Kidney (tissue), 14 donors: Measurements from ENCODE around the gene RTRAF. TPM values are rescaled to one million over a fixed set of nuclear protein-coding genes. Genes with fewer than 3 reads are reported as not detected.
A peak's percentile ranks its signal among the peaks of the same experiment; 100 is the strongest.

Source experiments
- DNase-seq, 5 donors: peaks; one replicate each; pipeline ENCODE4 v3.0.0-alpha.2; 2013 to 2020
- FAIRE-seq: peaks from 2 replicates; lab custom pipeline; 2012; peaks lifted over from hg19 to GRCh38; lab: Jason Lieb, UNC
- H3K27ac ChIP-seq, 2 donors: one replicate each; pipeline ENCODE4 v1.7.0; 2013; ENCODE audit warnings: low read depth in 2 of 2, low read length in 2 of 2, inconsistent platforms in 1 of 2
- H3K27me3 ChIP-seq: one replicate; pipeline ENCODE4 v1.7.1; 2013; ENCODE audit warnings: low read length, inconsistent platforms; ENCODE audit not compliant: control insufficient read depth, insufficient read depth
- H3K36me3 ChIP-seq, 3 donors: one replicate each; pipeline versions ENCODE4 v1.7.0 to v1.7.1; 2013; ENCODE audit warnings: low read length in 3 of 3, control low read depth in 1 of 3, inconsistent platforms in 1 of 3; ENCODE audit not compliant: insufficient read depth in 3 of 3, control insufficient read depth in 2 of 3
- H3K4me1 ChIP-seq, 3 donors: one replicate each; pipeline versions ENCODE4 v1.7.0 to v1.7.1; 2013; ENCODE audit warnings: low read length in 3 of 3, inconsistent platforms in 1 of 3, low read depth in 1 of 3; ENCODE audit not compliant: control insufficient read depth in 2 of 3, insufficient read depth in 2 of 3
- H3K4me3 ChIP-seq, 3 donors: one replicate each; pipeline versions ENCODE4 v1.7.0 to v1.8.1; 2013; ENCODE audit warnings: low read length in 3 of 3, control low read depth in 1 of 3, inconsistent platforms in 1 of 3
- H3K9ac ChIP-seq, 3 donors: one replicate each; pipeline versions ENCODE4 v1.7.0 to v1.7.1; 2013; ENCODE audit warnings: low read length in 3 of 3, control low read depth in 1 of 3, inconsistent platforms in 1 of 3
- H3K9me3 ChIP-seq, 3 donors: one replicate each; pipeline versions ENCODE4 v1.7.0 to v1.7.1; 2013; ENCODE audit warnings: low read length in 3 of 3, control low read depth in 1 of 3, inconsistent platforms in 1 of 3; ENCODE audit not compliant: control insufficient read depth in 2 of 3, insufficient read depth in 1 of 3
- intact Hi-C: fragments of 100-400 bp; cut with DNase I; formaldehyde crosslinking; loops from one replicate; pipeline ENCODE4 v1.11.1; 2022
- polyA plus RNA-seq: library from polyadenylated mRNA; stranded (reverse); fragments of 350-450 nt; fragmentation: Illumina TruSeq; extraction: RNeasy Lipid Tissue Mini Kit (QIAGEN cat#74804); gene quantifications from one replicate; pipeline ENCODE4 v1.2.3, GENCODE V29; 2014; ENCODE audit warnings: low read depth, low replicate concordance; ENCODE audit not compliant: insufficient read depth
- total RNA-seq: library from RNA; stranded (reverse); fragmentation: NEBNext Ultra II Directional; extraction: Animal tissue kit (Norgen Biotek cat#: 25700); gene quantifications from one replicate; pipeline ENCODE4 v1.2.1, GENCODE V29; 2021
- TF ChIP-seq, protein P1 (sequence below): IDR thresholded peaks from 3 replicates; pipeline ENCODE4 v1.5.1; 2012; ENCODE audit warnings: mild to moderate bottlenecking, moderate library complexity, borderline replicate concordance; ENCODE audit not compliant: insufficient read depth; ENCODE audit errors: extremely low read depth
- donor health status: control.
- donor health status: control.
- donor health status: control.
- donor health status: control.
- donor health status: control.
- donor health status: DM: yes; HTN: yes; CAD: no.
- donor health status: Normal renal cell carcinoma (clear cell type).

Gene RTRAF
- total and polyA plus RNA-seq, 2 donors from 2014 or later = 116 to 250 TPM

DNA sequence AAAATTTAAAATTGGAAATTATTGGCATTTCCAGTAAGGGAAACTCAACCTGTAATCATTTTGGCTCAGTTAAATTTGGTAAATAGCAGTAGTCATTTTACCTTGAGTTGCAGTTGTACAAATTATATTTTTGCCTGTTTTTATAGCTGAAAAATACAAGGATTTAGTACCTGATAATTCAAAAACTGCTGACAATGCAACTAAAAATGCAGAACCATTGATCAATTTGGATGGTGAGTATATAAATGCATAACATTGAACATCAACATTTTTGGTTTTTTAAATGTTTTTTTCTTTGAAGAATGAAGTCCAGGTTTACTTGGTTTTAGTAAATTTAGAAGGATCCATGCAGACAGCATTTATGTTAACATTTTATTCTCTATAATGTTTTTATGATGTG is 9.0 kb downstream of the RTRAF start:
- intact Hi-C loops = no loop called here
- no peak overlapping the region for H3K9ac ChIP-seq
- H3K4me3 ChIP-seq = no peak overlapping the region
- TF ChIP-seq, protein P1, sequence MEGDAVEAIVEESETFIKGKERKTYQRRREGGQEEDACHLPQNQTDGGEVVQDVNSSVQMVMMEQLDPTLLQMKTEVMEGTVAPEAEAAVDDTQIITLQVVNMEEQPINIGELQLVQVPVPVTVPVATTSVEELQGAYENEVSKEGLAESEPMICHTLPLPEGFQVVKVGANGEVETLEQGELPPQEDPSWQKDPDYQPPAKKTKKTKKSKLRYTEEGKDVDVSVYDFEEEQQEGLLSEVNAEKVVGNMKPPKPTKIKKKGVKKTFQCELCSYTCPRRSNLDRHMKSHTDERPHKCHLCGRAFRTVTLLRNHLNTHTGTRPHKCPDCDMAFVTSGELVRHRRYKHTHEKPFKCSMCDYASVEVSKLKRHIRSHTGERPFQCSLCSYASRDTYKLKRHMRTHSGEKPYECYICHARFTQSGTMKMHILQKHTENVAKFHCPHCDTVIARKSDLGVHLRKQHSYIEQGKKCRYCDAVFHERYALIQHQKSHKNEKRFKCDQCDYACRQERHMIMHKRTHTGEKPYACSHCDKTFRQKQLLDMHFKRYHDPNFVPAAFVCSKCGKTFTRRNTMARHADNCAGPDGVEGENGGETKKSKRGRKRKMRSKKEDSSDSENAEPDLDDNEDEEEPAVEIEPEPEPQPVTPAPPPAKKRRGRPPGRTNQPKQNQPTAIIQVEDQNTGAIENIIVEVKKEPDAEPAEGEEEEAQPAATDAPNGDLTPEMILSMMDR = no peak
- H3K4me1 ChIP-seq = no peaks in the 10 kb centered on the region
- DNase-seq (no peak), FAIRE-seq (peak; percentile 38)
- peaks cover 5 to 27% (median 21%) of the 10 kb centered on the region in 3 donors for H3K36me3 ChIP-seq
- H3K27ac ChIP-seq = no peak overlapping the region
- no peaks in the 10 kb centered on the region for H3K9me3 ChIP-seq
- no peaks in the 10 kb centered on the region for H3K27me3 ChIP-seq

GRCh38 chr14:51999084-51999483 is 9.7 kb downstream of the RTRAF start:
- TF ChIP-seq, protein P1 = no peak
- FAIRE-seq = no peak

DNA sequence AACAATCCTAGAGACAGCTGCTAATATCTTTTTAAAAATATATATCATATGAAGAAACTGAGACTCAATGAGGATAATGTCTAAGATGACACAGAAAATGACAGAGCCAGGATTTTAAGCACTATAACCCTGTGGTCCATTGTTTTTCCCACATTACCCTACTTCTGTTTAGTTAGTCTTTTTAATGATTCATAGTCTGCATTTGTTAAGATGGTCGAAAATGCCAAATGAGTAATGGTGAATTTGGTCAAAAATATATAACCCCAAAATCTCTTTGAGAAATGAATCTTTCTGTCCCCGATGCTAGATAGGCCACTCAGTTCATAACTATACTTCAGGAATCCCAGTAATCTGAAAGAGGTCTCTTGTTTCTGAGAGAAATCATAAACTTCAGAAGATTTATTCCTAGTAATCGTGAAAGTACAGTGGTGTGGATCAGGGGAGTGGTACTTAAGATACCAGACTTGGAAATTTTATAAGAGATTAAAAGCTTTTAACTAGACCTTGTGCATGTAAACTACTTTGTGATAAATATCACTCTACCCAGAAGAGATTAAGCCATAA is 10.8 kb downstream of the RTRAF start:
- intact Hi-C loops = no loop called here
- no peak overlapping the region for H3K27ac ChIP-seq
- H3K27me3 ChIP-seq = no peaks in the 10 kb centered on the region
- FAIRE-seq (no peak), DNase-seq (no peak)
- H3K9me3 ChIP-seq = no peaks in the 10 kb centered on the region
- TF ChIP-seq, protein P1 = no peak
- H3K4me1 ChIP-seq = no peaks in the 10 kb centered on the region
- no peak overlapping the region for H3K9ac ChIP-seq
- no peak overlapping the region for H3K4me3 ChIP-seq
- H3K36me3 ChIP-seq = peaks cover 7 to 36% (median 23%) of the 10 kb centered on the region in 3 donors

More at GRCh38 chr14:51999084-51999483, 9.7 kb downstream of the RTRAF start:
- Histone ChIP-seq H3K4me1 (no peaks in the 10 kb centered on the region), H3K4me3 (no peak overlapping the region), H3K9ac (no peak overlapping the region), H3K36me3 (peaks cover 5 to 29% (median 26%) of the 10 kb centered on the region in 3 donors), H3K27me3 (no peaks in the 10 kb centered on the region), H3K27ac (no peak overlapping the region), H3K9me3 (no peaks in the 10 kb centered on the region)
- DNase-seq = no peak
- intact Hi-C loops = no loop called here
